ENCODE results near the gene CFAP73. TPM values are rescaled to one million over a fixed set of nuclear protein-coding genes. Genes with fewer than 3 reads are reported as not detected.

The CFAP73 gene
- total and polyA plus RNA-seq, 2 of the 8 experiments (the other 6 are each of a cell fraction or from before 2014, with no cell fraction given), result 0.45 to 0.56 TPM

DNA sequence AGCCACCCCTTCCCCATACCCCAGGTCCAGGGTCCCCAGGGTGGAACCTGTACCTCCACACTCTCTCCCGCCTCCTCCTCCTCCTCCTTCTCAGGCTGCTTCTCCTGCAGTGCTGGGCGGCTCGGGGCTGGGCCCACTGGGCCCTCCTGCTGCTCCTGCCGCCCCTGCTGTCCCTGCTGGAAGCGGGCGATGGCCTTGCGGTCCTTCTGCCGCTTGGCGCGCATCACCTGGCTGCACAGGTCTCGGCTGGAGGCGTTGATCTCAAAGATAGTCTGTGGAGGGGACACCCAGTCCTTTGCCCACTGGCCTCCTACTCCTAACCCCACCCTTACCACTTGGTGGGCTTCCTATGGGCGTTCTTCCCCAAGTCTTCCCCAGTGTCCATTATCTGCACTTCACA is 14.5 kb downstream of the CFAP73 start:
- no peak overlapping the region for H3K4me2 ChIP-seq (ENCODE audit: insufficient read depth in 1 of 2, low read depth in 2 of 2, low read length in 2 of 2)
- no peak overlapping the region for H3K27ac ChIP-seq (ENCODE audit: low read depth, low read length)
- no peak overlapping the region for H3K4me3 ChIP-seq (ENCODE audit: extremely low read depth in 1 of 4, insufficient read depth in 2 of 4, low read depth in 3 of 4, low read length in 4 of 4)
- no peak overlapping the region for H2AK5ac ChIP-seq (ENCODE audit: low read depth, low read length)
- peaks cover 13 to 45% (median 37%) of the 10 kb centered on the region in 4 experiments; a peak in 7 of 8 replicates for H3K36me3 ChIP-seq (ENCODE audit: control insufficient read depth in 2 of 4, insufficient read depth in 4 of 4, low read length in 3 of 4)
- H3K79me2 ChIP-seq (ENCODE audit: control insufficient read depth in 1 of 2, insufficient read depth in 2 of 2, low read length in 2 of 2), result no peaks in the 10 kb centered on the region
- H2BK20ac ChIP-seq (ENCODE audit: low read length), result no peak overlapping the region
- no peak overlapping the region; a peak in 1 of 7 replicates for H3K9ac ChIP-seq (replicated peaks in 1 of 4; ENCODE audit: extremely low read depth in 1 of 4, low read depth in 3 of 4, low read length in 3 of 4)
- H3K4me1 ChIP-seq (replicated peaks in 1 of 4; ENCODE audit: control insufficient read depth in 3 of 4, insufficient read depth in 4 of 4, low read length in 3 of 4), result peaks cover 5 to 13% (median 9%) of the 10 kb centered on the region in 4 experiments
- peaks cover 16 to 17% of the 10 kb centered on the region in 2 experiments for H4K20me1 ChIP-seq (replicated peaks in 1 of 2; ENCODE audit: control insufficient read depth in 1 of 2, insufficient read depth in 2 of 2, low read length in 2 of 2)
- POLR2A ChIA-PET (ENCODE audit: partially characterized antibody), result interaction anchor here (4.3 kb wide), 1 partner anchor 9 kb away, joined by 28 read pairs; no protein-coding TSS in a partner anchor
- no peak overlapping the region for H2BK15ac ChIP-seq (ENCODE audit: low read length)
- no peak overlapping the region for H3K23ac ChIP-seq (ENCODE audit: insufficient read length)
- no peaks in the 10 kb centered on the region for H3K27me3 ChIP-seq (replicated peaks in 1 of 4; ENCODE audit: control insufficient read depth in 3 of 4, extremely low read depth in 1 of 4, insufficient read depth in 3 of 4, low read length in 3 of 4)
- H2AFZ ChIP-seq (ENCODE audit: low read length), result no peak overlapping the region
- no peak overlapping the region for H2BK120ac ChIP-seq (replicated peaks; ENCODE audit: low read depth, low read length)
- CTCF ChIA-PET (ENCODE audit: partially characterized antibody), result interaction anchor here (0.7 to 11.2 kb wide), 2 partner anchors 11 to 171 kb away, joined by 3 to 114 read pairs; no protein-coding TSS in a partner anchor
- H3K18ac ChIP-seq (ENCODE audit: extremely low read depth, low read length), result no peak overlapping the region
- 91% methylated on average over 13 of the region's 13 CpGs; no CpG with 5 or more reads in 1 of the 2 experiments for WGBS, 2 experiments (ENCODE audit: extremely low coverage in 1 of 2, insufficient coverage in 1 of 2, insufficient read length in 1 of 2, insufficient replicate concordance in 2 of 2, low coverage in 1 of 2, low lambda C conversion rate in 2 of 2, missing lambda C conversion rate in 1 of 2)
- H3K9me3 ChIP-seq (ENCODE audit: insufficient read depth in 2 of 2, low read depth in 1 of 2, low read length in 1 of 2), result no peaks in the 10 kb centered on the region
- DNase-seq (ENCODE audit: low read depth in 1 of 2, low spot score in 2 of 2) (no peak), FAIRE-seq (no peak)
- no peak overlapping the region for H3K4ac ChIP-seq (replicated peaks; ENCODE audit: insufficient read length, low read depth, low read length)
- no peaks in the 10 kb centered on the region; the same call in 1 of the 2 replicates for H3K79me1 ChIP-seq (ENCODE audit: low read depth, low read length)
- H4K5ac ChIP-seq (ENCODE audit: insufficient read length, low read depth, low read length), result no peak overlapping the region
- no peak overlapping the region for H2BK12ac ChIP-seq (ENCODE audit: low read depth, low read length)
- no peak overlapping the region for H4K8ac ChIP-seq (ENCODE audit: extremely low read depth, insufficient read depth, low read length)
- no peak overlapping the region for H3K14ac ChIP-seq (ENCODE audit: insufficient read length)
- H3K23me2 ChIP-seq (ENCODE audit: low read depth, low read length), result 0 out of 2 replicates have a peak, but pooled peaks cover 3% of the 10 kb centered on the region
- no peak overlapping the region for H3K56ac ChIP-seq (replicated peaks; ENCODE audit: insufficient read length, low read depth, low read length)
- H4K91ac ChIP-seq (replicated peaks; ENCODE audit: insufficient read length, low read length), result no peak overlapping the region
- no peak overlapping the region for H2BK5ac ChIP-seq (ENCODE audit: low read depth, low read length)
- TF ChIP-seq EP300 (IDR thresholded peaks at IDR 0.05; ENCODE audit: borderline replicate concordance in 1 of 2, low read depth in 2 of 2, low read length in 2 of 2) (no peak), NRF1 (IDR thresholded peaks at IDR 0.05; ENCODE audit: low read depth, low read length) (no peak), HDAC2 (IDR thresholded peaks at IDR 0.05; ENCODE audit: borderline replicate concordance in 1 of 2, low read depth in 2 of 2, low read length in 2 of 2) (no peak), ASH2L (IDR thresholded peaks at IDR 0.05; ENCODE audit: low read length) (no peak), CTBP2 (IDR thresholded peaks at IDR 0.05; ENCODE audit: borderline replicate concordance, insufficient read depth, insufficient read length, low read length) (no peak), SP1 (IDR thresholded peaks at IDR 0.05; ENCODE audit: low read depth, low read length) (no peak), EZH2 (IDR thresholded peaks at IDR 0.05; ENCODE audit: low read depth, low read length, severe bottlenecking) (no peak), BRCA1 (IDR thresholded peaks at IDR 0.05; ENCODE audit: low read depth, low read length) (no peak), RAD21 (IDR thresholded peaks at IDR 0.05 in 1 of 2, conservative IDR thresholded peaks at IDR 0.05 in 1 of 2; ENCODE audit: low read depth in 2 of 2, low read length in 2 of 2) (no peak), CTCF (IDR thresholded peaks at IDR 0.05; ENCODE audit: control extremely low read depth in 1 of 3, insufficient read depth in 1 of 3, low read depth in 1 of 3, low read length in 3 of 3) (no peak)

Measured in H1 (cell line).